Fibroblast of the aortic adventitia (primary cell): ENCODE data around the gene TEP1. TPM values are rescaled to one million over a fixed set of nuclear protein-coding genes. Genes with fewer than 3 reads are reported as not detected.
"Not testable (repeated sequence)": the region's sequence is repeated elsewhere in the genome, so short reads cannot be mapped to it uniquely, and the experiment has no call there.

ENCODE experiments used
- DNase-seq: peaks from one replicate; pipeline ENCODE4 v3.0.0-alpha.2; 2010; ENCODE audit warnings: low read depth
- H3K4me3 ChIP-seq: 2 replicates; pipeline ENCODE4 v1.5.1; 2011; ENCODE audit warnings: low read depth, mild to moderate bottlenecking, control low read depth, low read length, moderate library complexity
- CTCF ChIP-seq: IDR thresholded peaks from 2 replicates; pipeline ENCODE4 v1.5.1; 2011; ENCODE audit warnings: mild to moderate bottlenecking, low read length, control low read depth, inconsistent platforms; ENCODE audit not compliant: insufficient read depth
- total RNA-seq: library from RNA; depleted of rRNA; stranded (reverse); fragments of >200 nt; gene quantifications from 2 replicates; pipeline ENCODE4 v1.2.3, GENCODE V29; 2012; ENCODE audit warnings: low replicate concordance

Gene TEP1
- total RNA-seq, 1 donor = 17.8 TPM

GRCh38 chr14:20346713-20347112, 66.6 kb downstream of the TEP1 start:
- TF ChIP-seq CTCF = no peak
- no peak for DNase-seq
- H3K4me3 ChIP-seq = no peak overlapping the region

GRCh38 chr14:20345366-20345765, 67.9 kb downstream of the TEP1 start:
- no peak overlapping the region for H3K4me3 ChIP-seq
- DNase-seq = no peak
- no peak for TF ChIP-seq CTCF

GRCh38 chr14:20343862-20344220, 69.5 kb downstream of the TEP1 start:
- H3K4me3 ChIP-seq = peak overlapping the region; percentile 80
- TF ChIP-seq CTCF = no peak
- peak; percentile 49 for DNase-seq

GRCh38 chr14:20343092-20343861, 70.0 kb downstream of the TEP1 start, which contains the start of gene PARP2:
TSS of gene PARP2 (plus strand) at chr14:20343635. CDS start at chr14:20343642, 7 bp downstream.
- peak within 1 kb of the TSS; percentile 80 for H3K4me3 ChIP-seq
- no peak for TF ChIP-seq CTCF
- DNase-seq = peak; percentile 100

- DNase-seq = no peak
- H3K4me3 ChIP-seq = peak overlapping the region; percentile 80
- no peak for TF ChIP-seq CTCF
These were observed 71.7 kb downstream of the TEP1 start for GRCh38 chr14:20341646-20342045.

- H3K4me3 ChIP-seq, DNase-seq: not testable (repeated sequence)
These were observed 72.3 kb downstream of the TEP1 start for GRCh38 chr14:20341032-20341431.

GRCh38 chr14:20334017-20334416, 79.3 kb downstream of the TEP1 start:
- no peak for DNase-seq
- TF ChIP-seq CTCF = no peak
- no peak overlapping the region for H3K4me3 ChIP-seq
